Panc1 (cell line): ENCODE results near the gene THEM4. TPM values are rescaled to one million over a fixed set of nuclear protein-coding genes. Genes with fewer than 3 reads are reported as not detected.

ENCODE experiments used
- ATAC-seq: fragments of 200-7000 bp; cut with Tn5 transposase; 2 replicates; pipeline ENCODE4 v1.9.1; 2020; ENCODE audit warnings: mild to moderate bottlenecking, moderate library complexity
- BruUV-seq: library from RNA; stranded (reverse); fragments of 400-500 nt; replicated peaks from 2 replicates; lab custom pipeline; 2021; lab: Mats Ljungman, UMichigan
- CTCF ChIA-PET: fragments of 300-600 bp; sonication (Branson Sonifier 250); formaldehyde crosslinking; loops from one replicate; lab custom pipeline; 2022; ENCODE audit warnings: antibody characterized with exemption; lab: Charles Lee
- POLR2A ChIA-PET: fragments of 300-600 bp; sonication (Branson Sonifier 250); formaldehyde crosslinking; loops from one replicate; lab custom pipeline; 2022; ENCODE audit warnings: antibody characterized with exemption; lab: Charles Lee
- DNase-seq: peaks from one replicate; pipeline ENCODE4 v3.0.0-alpha.2; 2010; ENCODE audit warnings: low read depth, low spot score
- H3K27ac ChIP-seq: 2 replicates; pipeline ENCODE4 v1.5.1; 2011; ENCODE audit warnings: mild to moderate bottlenecking, low read length, inconsistent platforms
- H3K27me3 ChIP-seq: fragments of 200-500 bp; sonication (Bioruptor generic); 2 replicates; pipeline ENCODE4 v1.6.0; 2014; ENCODE audit warnings: low read length, inconsistent platforms; ENCODE audit not compliant: control insufficient read depth, insufficient read depth
- H3K36me3 ChIP-seq: fragments of 200-500 bp; sonication (Bioruptor generic); 2 replicates; pipeline ENCODE4 v1.5.1; 2014; ENCODE audit warnings: inconsistent platforms, mild to moderate bottlenecking, low read length, moderate library complexity; ENCODE audit not compliant: control insufficient read depth, insufficient read depth
- H3K4me1 ChIP-seq: 2 replicates; pipeline ENCODE4 v1.5.1; 2011; ENCODE audit warnings: inconsistent platforms, mild to moderate bottlenecking, low read length, moderate library complexity; ENCODE audit not compliant: control insufficient read depth, insufficient read depth
- H3K4me3 ChIP-seq, 2 experiments: 2 replicates each; pipeline ENCODE4 v1.5.1; 2011 to 2012; ENCODE audit warnings: low read depth in 2 of 2, low read length in 2 of 2, mild to moderate bottlenecking in 2 of 2, inconsistent platforms in 1 of 2, moderate library complexity in 1 of 2
- H3K9me3 ChIP-seq: fragments of 200-500 bp; sonication (Bioruptor generic); 2 replicates; pipeline ENCODE4 v1.5.1; 2014; ENCODE audit warnings: low read depth, mild to moderate bottlenecking, inconsistent platforms, low read length, moderate library complexity; ENCODE audit not compliant: control insufficient read depth, insufficient read depth
- CTCF ChIP-seq: fragments of 450-650 bp; IDR thresholded peaks from 2 replicates; pipeline ENCODE4 v1.5.1; 2017; ENCODE audit warnings: mild to moderate bottlenecking
- POLR2AphosphoS5 ChIP-seq: IDR thresholded peaks from 2 replicates; pipeline ENCODE4 v1.6.1; 2012; ENCODE audit warnings: mild to moderate bottlenecking, low read depth, low read length, moderate library complexity
- REST ChIP-seq, 2 experiments: IDR thresholded peaks; 2 replicates each; pipeline ENCODE4 v1.6.1; 2011 to 2012; ENCODE audit warnings: low read depth in 2 of 2, control low read depth in 1 of 2, low read length in 1 of 2, mild to moderate bottlenecking in 1 of 2, moderate library complexity in 1 of 2; ENCODE audit not compliant: insufficient read depth in 1 of 2
- SIN3A ChIP-seq: IDR thresholded peaks from 2 replicates; pipeline ENCODE4 v1.6.1; 2012; ENCODE audit warnings: low read depth, mild to moderate bottlenecking, low read length, moderate library complexity, borderline replicate concordance; ENCODE audit not compliant: insufficient read depth
- TCF7L2 ChIP-seq: IDR thresholded peaks from 2 replicates; pipeline ENCODE4 v1.6.1; 2011; ENCODE audit warnings: mild to moderate bottlenecking, low read depth, low read length, inconsistent platforms
- in situ Hi-C: cut with HindIII; loops from 2 replicates; pipeline ENCODE4 v1.10.0; 2016; ENCODE audit warnings: low sequenced_read_pairs, low pct_unique_long_range_greater_than_20kb
- intact Hi-C: fragments of 100-400 bp; cut with micrococcal nuclease; formaldehyde crosslinking; loops from one replicate; pipeline ENCODE4 v1.10.0; 2022; ENCODE audit not compliant: unreplicated experiment
- total RNA-seq: library from RNA; stranded (reverse); gene quantifications from one replicate; pipeline ENCODE4 v1.2.1, GENCODE V29; 2021; ENCODE audit not compliant: unreplicated experiment

Gene THEM4
- total RNA-seq, 1 experiment from 2014 or later, result 21.8 TPM

DNA sequence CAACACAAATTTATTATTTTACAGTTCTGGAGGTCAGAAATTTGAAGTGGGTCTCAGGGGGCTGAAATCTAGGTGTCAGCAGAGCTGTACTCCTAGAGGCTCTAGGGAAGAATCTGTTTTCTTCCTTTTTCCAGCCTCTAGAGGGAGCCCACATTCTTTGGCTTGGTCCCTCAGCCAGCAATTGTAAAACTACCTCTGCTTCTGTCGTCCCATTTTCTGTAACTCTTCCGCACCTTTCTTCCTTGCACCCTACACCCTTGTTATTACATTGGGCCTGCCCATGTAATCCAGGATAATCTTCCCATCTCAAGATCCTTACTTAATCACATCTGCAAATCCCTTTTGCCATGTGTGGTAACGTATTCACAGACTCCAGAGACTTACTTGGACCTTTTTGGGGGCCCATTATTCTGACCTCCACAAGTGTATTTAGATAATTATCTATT lies 24.8 kb upstream of the THEM4 start:
- ChIA-PET CTCF (interaction anchor here (0.9 to 4.7 kb wide), 2 partner anchors 67 to 69 kb away, joined by 5 to 35 read pairs; no protein-coding TSS in a partner anchor), POLR2A (interaction anchor here (0.6 to 1.8 kb wide), 2 partner anchors 59 to 115 kb away, joined by 5 to 18 read pairs; partner anchors contain the start of gene S100A10)
- TF ChIP-seq CTCF (peak; percentile 94), SIN3A (no peak)
- DNase-seq (no peak), ATAC-seq (peak; percentile 94)
- Histone ChIP-seq H3K9me3 (no peaks in the 10 kb centered on the region), H3K4me1 (peaks cover 32% of the 10 kb centered on the region), H3K4me3 (no peak overlapping the region), H3K36me3 (no peaks in the 10 kb centered on the region), H3K27ac (peak overlapping the region; percentile 81), H3K27me3 (no peaks in the 10 kb centered on the region)
- in situ Hi-C loops (no loop called here), intact Hi-C loops (loop anchor here (1.0 to 10.0 kb wide), 4 partner anchors 33 to 251 kb away; no protein-coding TSS in a partner anchor)
- BruUV-seq, result no TSS peak

DNA sequence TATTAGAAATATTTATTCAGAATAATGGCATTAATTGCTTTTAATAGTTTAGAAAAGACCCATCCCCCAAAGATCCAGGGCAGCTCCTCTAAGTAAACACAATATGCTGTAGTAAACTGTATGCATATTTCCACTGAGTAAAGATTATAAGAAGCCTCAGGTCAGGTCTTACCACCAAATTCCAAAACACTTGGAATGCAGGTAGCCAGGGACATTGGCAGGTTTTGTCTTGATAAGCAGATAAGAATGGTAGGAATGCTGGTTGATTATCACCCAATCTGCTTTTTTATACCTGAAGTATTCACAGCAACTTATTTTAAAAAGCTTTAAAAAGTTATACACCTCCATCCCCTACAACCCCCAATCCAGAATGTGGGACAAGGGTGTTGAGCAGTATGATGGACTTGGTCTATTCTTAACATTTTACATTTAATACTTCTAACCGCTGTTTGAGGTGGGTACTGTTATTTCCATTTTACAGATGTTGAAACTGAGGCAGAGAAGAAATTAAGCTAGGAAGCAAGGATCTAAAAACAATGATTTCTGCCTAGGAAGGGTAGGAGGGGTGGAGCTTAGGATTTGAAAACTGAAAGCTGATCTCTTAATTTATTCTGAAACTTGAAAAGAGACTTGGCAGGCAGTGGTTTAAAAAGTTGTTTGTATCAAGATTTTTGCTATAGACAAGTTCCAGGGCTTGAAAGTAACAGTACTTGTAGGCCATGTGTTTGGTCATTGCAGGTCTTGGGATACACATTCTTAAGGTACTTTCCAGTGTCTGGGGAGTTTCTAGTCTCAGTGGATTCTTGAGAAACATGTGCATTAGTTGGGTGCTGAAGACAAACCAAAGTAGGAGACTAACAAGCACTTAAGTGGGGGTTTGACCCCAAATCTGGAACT lies 15.6 kb upstream of the THEM4 start:
- Histone ChIP-seq H3K4me1 (peaks cover 9% of the 10 kb centered on the region; the same call in 1 of the 2 replicates), H3K4me3 (no peak overlapping the region), H3K27me3 (no peaks in the 10 kb centered on the region), H3K36me3 (no peaks in the 10 kb centered on the region), H3K9me3 (no peaks in the 10 kb centered on the region), H3K27ac (peak overlapping the region; percentile 50; the same call in 1 of the 2 replicates)
- CTCF ChIA-PET, result no interaction called here
- BruUV-seq, result no TSS peak
- ATAC-seq, result no peak
- DNase-seq, result no peak
- POLR2A ChIA-PET, result no interaction called here
- in situ Hi-C loops (no loop called here), intact Hi-C loops (no loop called here)
- TF ChIP-seq CTCF (no peak), TCF7L2 (no peak), REST (IDR thresholded peaks at IDR 0.05; ENCODE audit: insufficient read depth in 1 of 2, low read depth in 2 of 2, low read length in 1 of 2) (no peak), SIN3A (no peak), POLR2AphosphoS5 (no peak)
